DMS153 treated with DMSO at 0.1 percent for 48 hours (cell line): ENCODE measurements around the gene KCNF1.
A peak's percentile ranks its signal among the peaks of the same experiment; 100 is the strongest.

Source experiments
- DNase-seq: peaks from one replicate; lab custom pipeline; 2025; ENCODE audit not compliant: unreplicated experiment; lab: John Stamatoyannopoulos, UW

KCNF1 gene

GRCh38 chr2:10880586-10881321 is 31.0 kb upstream of the KCNF1 start:
- DNase-seq: no peak

- no peak for DNase-seq
Observed at GRCh38 chr2:10882568-10882967, 29.2 kb upstream of the KCNF1 start.

GRCh38 chr2:10883066-10883465 is 28.7 kb upstream of the KCNF1 start:
- DNase-seq: no peak

GRCh38 chr2:10883801-10884478 is 27.8 kb upstream of the KCNF1 start:
- DNase-seq: no peak

DNA sequence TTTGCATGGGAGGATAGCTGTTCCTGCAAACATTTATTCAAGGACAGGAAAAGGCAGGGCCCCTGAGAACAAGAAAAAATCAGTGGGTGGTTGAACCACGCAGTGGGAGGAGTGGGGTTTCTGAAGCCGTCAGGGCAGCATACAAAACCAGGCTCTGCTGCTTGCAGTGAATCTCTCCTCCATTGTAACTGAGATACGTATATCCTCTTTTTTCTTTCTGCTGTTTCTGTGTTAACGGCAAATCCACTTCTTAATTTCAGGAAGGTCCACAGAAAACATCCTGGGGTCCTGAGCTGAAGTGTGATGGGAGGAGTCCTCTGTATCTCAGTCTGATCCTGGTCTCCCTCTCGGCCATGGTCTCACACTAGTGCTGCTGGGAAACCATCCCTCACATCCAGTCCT is 27.2 kb upstream of the KCNF1 start:
- DNase-seq: no peak

DNA sequence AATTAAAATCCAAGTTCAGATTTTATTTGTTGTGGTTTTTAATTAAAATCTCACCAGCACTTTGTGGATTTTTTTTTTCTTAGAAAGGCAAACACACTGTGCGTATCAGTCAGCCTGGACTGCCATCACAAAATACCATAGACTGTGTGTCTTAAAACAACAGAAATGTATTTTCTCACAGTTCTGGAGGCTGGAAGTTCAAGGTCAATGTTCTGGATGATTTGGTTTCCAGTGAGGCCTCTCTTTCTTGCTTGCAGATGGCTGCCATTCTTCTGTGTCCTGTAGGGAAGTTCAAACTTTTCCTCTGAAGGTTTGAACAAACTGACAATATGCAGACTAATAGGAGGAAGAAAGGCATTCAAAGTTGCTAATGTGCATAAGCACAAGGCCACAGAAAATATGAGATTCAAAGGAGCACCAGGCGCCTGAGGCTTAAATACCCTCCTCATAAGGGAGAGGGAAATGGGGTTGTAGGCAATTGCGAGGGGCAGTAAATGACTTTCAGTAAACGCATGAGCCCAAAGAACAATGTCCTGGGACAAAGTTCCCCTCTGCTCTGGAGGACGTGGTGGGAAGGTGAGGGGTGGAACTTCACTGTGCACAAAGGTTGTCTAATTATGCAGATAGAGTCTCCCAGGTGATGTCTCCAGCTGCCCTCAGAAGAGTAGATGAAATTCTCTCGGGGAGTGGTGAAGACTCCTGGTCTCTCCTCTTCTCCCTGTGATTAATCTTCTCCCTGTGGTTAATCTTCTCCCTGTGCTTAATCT is 26.5 kb upstream of the KCNF1 start:
- DNase-seq: no peak

- DNase-seq: no peak
Observed at GRCh38 chr2:10887476-10887875, 24.3 kb upstream of the KCNF1 start.

DNA sequence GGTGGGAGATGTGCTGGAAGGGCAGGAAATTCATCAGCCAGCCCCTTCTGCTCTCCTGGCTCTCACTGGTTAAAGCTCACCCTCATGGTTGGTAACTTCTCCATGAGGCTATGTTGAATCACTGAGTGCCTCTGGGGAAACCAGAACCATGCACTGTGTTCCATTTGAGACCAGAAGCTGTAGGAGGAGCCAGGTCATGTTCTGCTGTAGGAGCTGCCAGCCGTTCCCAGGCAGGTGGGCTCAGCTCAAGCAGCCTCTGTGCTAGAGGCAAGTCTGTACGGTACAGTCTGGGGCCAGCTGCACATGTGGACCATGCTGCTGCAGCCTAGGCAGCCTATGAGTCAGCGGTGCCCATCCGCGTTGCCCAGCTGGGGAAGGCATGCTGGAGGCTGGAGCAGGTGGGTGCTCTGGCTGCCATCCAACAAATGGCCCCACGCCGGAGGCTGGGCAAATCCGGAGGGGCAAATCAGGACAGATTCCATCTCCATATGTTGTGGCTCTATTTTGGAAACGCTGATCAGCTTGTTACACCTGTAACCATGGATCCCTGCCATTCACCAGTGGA is 22.0 kb upstream of the KCNF1 start:
- DNase-seq: peak; percentile 24

DNA sequence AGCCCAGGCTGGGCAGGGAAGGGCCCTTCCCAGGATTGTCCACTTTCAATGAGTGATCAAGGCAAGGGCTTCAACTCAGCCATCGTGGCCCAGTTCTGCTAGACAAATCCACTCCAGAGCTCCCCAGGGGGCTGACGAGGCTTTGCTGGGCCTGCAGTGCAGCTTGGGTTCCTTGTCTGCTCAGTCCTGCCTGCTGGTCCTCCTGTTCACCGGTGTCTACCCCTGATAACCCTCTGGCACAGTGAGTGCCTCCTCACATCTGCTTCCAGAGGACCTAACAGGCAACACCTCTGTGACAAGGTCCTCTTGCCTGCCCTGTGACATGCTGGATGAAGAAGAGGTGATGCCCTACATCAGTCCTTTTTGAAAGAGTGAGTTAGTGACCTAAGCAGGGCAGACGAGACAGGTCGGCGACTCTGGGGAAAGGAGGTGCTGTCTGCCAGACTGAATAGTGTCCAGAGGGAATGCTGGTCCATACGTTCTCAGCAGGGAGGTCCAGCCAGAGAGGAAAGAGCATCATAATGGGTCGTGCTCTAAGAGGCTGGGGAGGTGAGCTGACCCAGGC is 20.9 kb upstream of the KCNF1 start:
- no peak for DNase-seq

DNA sequence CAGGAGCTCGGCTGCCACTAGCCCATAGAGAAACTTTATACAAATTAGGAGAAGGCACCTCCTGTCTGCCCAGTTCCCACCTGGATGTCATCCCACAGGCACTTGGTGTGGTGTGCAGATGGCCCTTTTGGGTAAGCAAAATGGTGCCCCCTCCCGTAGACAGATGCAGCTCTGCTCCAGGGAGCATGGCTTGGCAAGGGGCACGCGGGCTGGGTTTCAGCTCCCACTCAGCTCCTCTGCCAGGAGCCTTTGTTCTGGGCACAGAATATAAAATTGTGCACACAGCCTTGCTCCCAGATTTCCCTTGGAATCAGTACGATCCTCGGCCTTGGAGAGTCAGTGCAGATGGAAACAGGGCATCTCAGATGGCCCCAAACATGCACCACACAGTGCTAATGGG is 20.3 kb upstream of the KCNF1 start:
- no peak for DNase-seq

- no peak for DNase-seq
Observed at GRCh38 chr2:10891848-10892247, 19.9 kb upstream of the KCNF1 start.

GRCh38 chr2:10892316-10892715 is 19.4 kb upstream of the KCNF1 start:
- DNase-seq: no peak

DNA sequence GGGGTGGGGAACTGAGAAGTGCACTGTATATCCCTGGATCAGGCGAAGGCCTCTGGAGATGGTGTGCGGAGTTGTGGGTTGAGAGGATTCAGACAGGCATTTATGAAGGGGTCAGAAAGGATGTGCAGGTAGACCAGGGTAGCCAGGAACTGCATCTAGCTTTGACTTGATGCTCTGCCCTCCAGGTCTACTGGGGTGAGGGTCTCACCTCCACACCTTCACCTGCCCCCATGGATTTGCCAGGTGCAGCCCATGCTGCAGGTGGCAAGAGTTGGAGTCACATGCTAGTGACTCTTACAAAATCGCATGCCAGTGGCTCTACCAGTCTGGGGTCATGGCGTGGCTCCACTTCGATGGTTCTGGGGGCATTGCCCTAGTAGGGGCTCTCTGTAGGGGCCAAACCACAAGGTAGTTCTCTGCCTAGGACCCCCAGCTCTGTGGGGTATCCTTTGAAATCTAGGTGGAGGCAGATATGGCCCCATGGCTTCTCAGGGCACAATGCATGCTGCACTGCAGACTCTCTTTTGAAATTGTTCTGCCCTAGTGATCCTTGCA is 18.9 kb upstream of the KCNF1 start:
- no peak for DNase-seq

- DNase-seq: no peak
Observed at GRCh38 chr2:10894264-10894935, 17.3 kb upstream of the KCNF1 start.

DNA sequence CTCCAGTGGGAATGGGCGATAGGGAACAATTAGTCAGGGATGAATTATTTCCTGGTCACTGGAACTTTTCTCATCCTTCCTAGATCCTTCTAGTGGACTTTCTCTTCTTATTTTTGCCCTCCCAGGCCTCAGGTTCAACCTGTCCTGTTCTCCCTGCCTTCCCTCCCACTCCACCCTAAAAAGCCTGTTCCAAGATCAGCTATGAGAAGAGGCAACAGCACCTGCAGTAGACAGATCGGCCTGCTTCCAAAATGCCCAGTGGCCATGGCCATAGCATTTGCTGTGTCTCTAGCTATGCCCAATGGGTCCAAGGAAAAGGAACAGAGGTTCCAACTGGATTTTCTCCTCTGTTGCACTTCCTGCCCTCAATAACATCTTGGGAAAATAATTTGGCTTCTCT is 16.5 kb upstream of the KCNF1 start:
- no peak for DNase-seq

GRCh38 chr2:10897956-10898355 is 13.8 kb upstream of the KCNF1 start:
- DNase-seq: no peak

DNA sequence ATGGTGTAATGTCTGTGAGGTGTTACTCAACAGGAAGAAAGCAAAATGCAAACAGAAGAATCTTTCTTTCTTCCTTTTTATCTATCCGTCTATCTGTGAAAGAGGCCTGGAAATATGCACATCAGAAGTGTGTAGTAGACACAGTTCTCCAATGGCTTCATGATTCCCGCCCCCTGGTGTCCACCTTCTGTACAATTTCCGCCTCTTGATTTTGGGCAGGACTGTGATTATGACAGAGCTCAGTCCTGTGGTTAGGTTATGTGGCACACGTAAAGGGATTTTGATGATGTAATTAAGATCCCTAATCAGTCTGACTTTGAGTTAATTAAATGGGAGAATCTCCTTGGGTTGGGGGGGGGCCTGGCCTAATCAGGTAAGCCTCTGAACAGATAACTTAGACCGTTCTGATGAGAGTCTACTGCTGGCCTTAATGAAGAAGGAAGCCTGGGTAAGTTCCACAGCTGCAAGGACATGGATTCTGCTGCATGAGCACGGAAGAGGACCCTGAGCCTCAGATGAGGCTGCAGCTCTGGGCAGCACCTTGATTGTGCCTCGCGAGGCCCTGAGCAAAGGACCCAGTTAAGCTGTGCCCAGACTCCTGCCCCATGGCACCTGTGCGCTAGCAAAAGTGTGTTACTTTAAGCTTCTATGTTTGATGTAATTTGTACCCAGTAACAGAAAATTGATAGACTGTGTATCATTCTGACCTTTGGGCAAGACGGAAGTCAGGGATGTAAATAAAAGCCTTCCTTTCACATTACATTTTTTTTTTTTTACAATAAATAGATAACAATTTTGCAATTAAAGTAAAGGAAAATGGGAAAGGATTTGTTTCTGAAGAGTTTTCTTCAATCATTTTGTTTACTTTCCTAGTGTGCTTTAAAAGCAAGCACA is 11.3 kb upstream of the KCNF1 start:
- no peak for DNase-seq

- peak; percentile 10 for DNase-seq
Observed at GRCh38 chr2:10901160-10901939, 10.4 kb upstream of the KCNF1 start.

- DNase-seq: no peak
Observed at GRCh38 chr2:10903861-10904210, 7.9 kb upstream of the KCNF1 start.
